ENCODE measurements around the gene PBRM1. TPM values are rescaled to one million over a fixed set of nuclear protein-coding genes. Genes with fewer than 3 reads are reported as not detected.
"Not testable (repeated sequence)": the region's sequence is repeated elsewhere in the genome, so short reads cannot be mapped to it uniquely, and the experiment has no call there.

Gene PBRM1
- total RNA-seq, 2 experiments from 2014 or later: 88.9 to 97.7 TPM

- ChIA-PET POLR2A (no interaction called here), CTCF (interaction anchor here (1.1 to 1.6 kb wide), 2 partner anchors 9 to 14 kb away, joined by 3 to 5 read pairs; no protein-coding TSS in a partner anchor)
- peaks cover 28% of the 10 kb centered on the region for H3K4me1 Mint-ChIP-seq
- H3K27me3 Mint-ChIP-seq: no peaks in the 10 kb centered on the region
- no peak overlapping the region for H3K4me3 Mint-ChIP-seq
- no peak for DNase-seq
- peaks cover 62% of the 10 kb centered on the region for H3K36me3 Mint-ChIP-seq (ENCODE audit: low read depth)
- no peak overlapping the region for H3K27ac Mint-ChIP-seq
- H3K9me3 Mint-ChIP-seq: no peaks in the 10 kb centered on the region
These were observed 7.2 kb downstream of the PBRM1 start for GRCh38 chr3:52678265-52679198.

- H3K27me3 Mint-ChIP-seq, H3K9me3 Mint-ChIP-seq, DNase-seq, H3K4me3 Mint-ChIP-seq, POLR2A ChIA-PET, H3K27ac Mint-ChIP-seq: not testable (repeated sequence)
- Mint-ChIP-seq H3K4me1 (peaks cover 22% of the 10 kb centered on the region), H3K36me3 (ENCODE audit: low read depth) (peaks cover 59% of the 10 kb centered on the region)
- CTCF ChIA-PET: interaction anchor here (0.6 kb wide), 1 partner anchor 16 kb away, joined by 5 read pairs; no protein-coding TSS in a partner anchor
These were observed 9.5 kb downstream of the PBRM1 start for GRCh38 chr3:52676201-52676600.

GRCh38 chr3:52671676-52672075, 14.0 kb downstream of the PBRM1 start:
- H3K4me1 Mint-ChIP-seq: peaks cover 24% of the 10 kb centered on the region
- ChIA-PET CTCF (no interaction called here), POLR2A (no interaction called here)
- no peak overlapping the region for H3K4me3 Mint-ChIP-seq
- no peaks in the 10 kb centered on the region for H3K27me3 Mint-ChIP-seq
- no peaks in the 10 kb centered on the region for H3K9me3 Mint-ChIP-seq
- H3K36me3 Mint-ChIP-seq (ENCODE audit: low read depth): peaks cover 48% of the 10 kb centered on the region
- DNase-seq: no peak
- H3K27ac Mint-ChIP-seq: no peak overlapping the region

DNA sequence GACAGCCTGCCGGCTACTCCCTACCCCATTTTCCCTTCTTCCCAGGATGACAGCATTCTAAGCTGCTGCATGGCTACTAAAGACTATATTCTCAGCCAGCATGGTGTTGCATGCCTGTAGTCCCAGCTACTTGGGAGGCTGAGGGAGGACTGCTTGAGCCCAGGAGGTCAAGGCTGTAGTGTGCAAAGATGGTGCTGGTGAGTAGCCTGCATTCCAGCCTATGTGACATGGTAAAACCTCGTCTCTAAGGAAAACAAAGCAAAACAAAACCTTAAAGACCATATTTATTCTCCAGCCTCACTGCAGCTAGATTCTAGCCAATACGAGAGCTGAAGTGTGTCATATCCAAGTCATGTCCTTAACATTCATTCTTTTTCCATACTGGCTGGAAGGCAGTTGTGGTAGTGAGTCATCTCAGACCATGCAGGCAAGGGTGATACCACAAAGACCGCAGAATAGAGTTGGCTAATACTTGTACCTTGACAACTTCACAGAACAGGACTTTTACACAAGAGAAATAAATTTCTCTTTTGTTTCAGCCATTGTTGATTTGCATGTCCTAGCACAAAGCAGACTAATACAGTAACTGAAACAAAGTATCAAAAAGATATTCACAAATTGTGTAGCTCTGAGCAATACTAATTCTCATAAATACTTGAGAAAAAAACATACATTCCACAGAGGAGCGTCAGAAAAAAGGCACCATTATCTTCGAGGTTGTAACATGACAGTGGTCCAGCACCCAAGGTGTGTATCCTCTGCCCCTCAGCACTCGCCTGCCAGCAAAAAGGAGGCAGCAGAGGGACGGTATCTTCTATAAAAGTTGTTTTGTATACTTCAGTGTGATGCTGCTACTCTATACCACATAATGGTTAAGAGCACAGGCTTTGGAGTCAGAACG, 14.8 kb downstream of the PBRM1 start:
- peak; percentile 41 for DNase-seq
- POLR2A ChIA-PET: no interaction called here
- Mint-ChIP-seq H3K27me3 (no peaks in the 10 kb centered on the region), H3K27ac (peak overlapping the region; percentile 63), H3K4me1 (peaks cover 24% of the 10 kb centered on the region), H3K4me3 (no peak overlapping the region), H3K36me3 (ENCODE audit: low read depth) (peaks cover 42% of the 10 kb centered on the region), H3K9me3 (no peaks in the 10 kb centered on the region)
- CTCF ChIA-PET: interaction anchor here (1.1 to 1.2 kb wide), 3 partner anchors 10 to 16 kb away, joined by 3 read pairs; no protein-coding TSS in a partner anchor

GRCh38 chr3:52663098-52663497, 22.6 kb downstream of the PBRM1 start:
- H3K9me3 Mint-ChIP-seq: no peaks in the 10 kb centered on the region
- H3K27ac Mint-ChIP-seq: no peak overlapping the region
- no peaks in the 10 kb centered on the region for H3K27me3 Mint-ChIP-seq
- peaks cover 44% of the 10 kb centered on the region for H3K36me3 Mint-ChIP-seq (ENCODE audit: low read depth)
- DNase-seq: no peak
- H3K4me1 Mint-ChIP-seq: no peaks in the 10 kb centered on the region
- H3K4me3 Mint-ChIP-seq: no peak overlapping the region
- CTCF ChIA-PET: interaction anchor here (0.6 kb wide), 1 partner anchor 38 kb away, joined by 4 read pairs; no protein-coding TSS in a partner anchor
- POLR2A ChIA-PET: no interaction called here

DNA sequence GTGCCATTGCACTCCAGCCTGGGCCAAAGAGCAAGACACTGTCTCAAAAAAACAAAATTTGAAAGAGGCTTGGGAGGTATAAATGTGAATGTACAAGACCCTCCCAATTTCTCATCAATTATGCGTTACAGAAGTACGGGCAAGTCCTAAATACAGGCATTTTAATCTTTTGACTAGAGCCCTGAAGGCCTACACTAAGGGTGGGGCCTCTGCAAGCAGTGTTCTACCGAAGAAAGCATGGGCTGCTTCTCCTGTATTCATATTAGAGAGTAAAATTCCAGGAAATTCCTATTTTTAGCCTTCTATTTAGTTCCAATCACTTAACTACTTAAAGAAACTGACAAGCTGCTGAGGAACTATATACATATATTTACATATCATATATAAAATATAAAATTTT, 25.7 kb downstream of the PBRM1 start:
- POLR2A ChIA-PET: no interaction called here

GRCh38 chr3:52655895-52656294, 29.8 kb downstream of the PBRM1 start:
- ChIA-PET POLR2A (no interaction called here), CTCF (no interaction called here)
- Mint-ChIP-seq H3K4me1 (no peaks in the 10 kb centered on the region), H3K27me3 (no peaks in the 10 kb centered on the region), H3K9me3 (no peaks in the 10 kb centered on the region), H3K27ac (no peak overlapping the region), H3K36me3 (ENCODE audit: low read depth) (peaks cover 46% of the 10 kb centered on the region), H3K4me3 (no peak overlapping the region)
- no peak for DNase-seq

More for the DNA sequence above, 25.7 kb downstream of the PBRM1 start:
- H3K27ac Mint-ChIP-seq: no peak overlapping the region
- DNase-seq: no peak
- H3K9me3 Mint-ChIP-seq: no peaks in the 10 kb centered on the region
- peaks cover 55% of the 10 kb centered on the region for H3K36me3 Mint-ChIP-seq (ENCODE audit: low read depth)
- no peaks in the 10 kb centered on the region for H3K27me3 Mint-ChIP-seq
- no peak overlapping the region for H3K4me3 Mint-ChIP-seq
- no peaks in the 10 kb centered on the region for H3K4me1 Mint-ChIP-seq
- CTCF ChIA-PET: no interaction called here

- Mint-ChIP-seq H3K36me3 (ENCODE audit: low read depth) (peaks cover 60% of the 10 kb centered on the region), H3K27ac (peak overlapping the region; percentile 61), H3K9me3 (no peaks in the 10 kb centered on the region), H3K27me3 (no peaks in the 10 kb centered on the region), H3K4me3 (no peak overlapping the region), H3K4me1 (no peaks in the 10 kb centered on the region)
- CTCF ChIA-PET: interaction anchor here (1.4 kb wide), 1 partner anchor 38 kb away, joined by 4 read pairs; no protein-coding TSS in a partner anchor
- no peak for DNase-seq
- POLR2A ChIA-PET: no interaction called here
These were observed 34.1 kb downstream of the PBRM1 start for GRCh38 chr3:52651592-52651991.

DNA sequence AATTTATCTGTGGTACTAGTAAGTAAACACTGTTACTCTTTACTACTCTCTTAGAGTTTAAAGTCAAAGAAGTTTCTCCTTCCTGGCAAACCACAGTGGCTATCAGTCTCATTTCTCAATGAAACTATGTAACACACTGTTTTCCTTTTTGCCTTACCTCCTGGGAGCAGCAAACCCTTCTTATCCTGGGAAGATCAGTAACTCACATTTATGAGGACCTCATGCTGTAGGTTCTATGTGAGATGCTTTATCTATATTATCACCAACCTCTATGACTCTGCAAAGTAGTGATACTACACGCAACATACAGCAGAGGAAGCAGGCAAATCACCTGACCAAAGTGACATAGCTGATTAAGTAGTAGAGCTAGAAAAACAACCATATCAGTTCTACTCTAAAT, 35.3 kb downstream of the PBRM1 start:
- ChIA-PET CTCF (interaction anchor here (0.9 to 1.4 kb wide), 2 partner anchors 18 to 39 kb away, joined by 4 to 6 read pairs; no protein-coding TSS in a partner anchor), POLR2A (no interaction called here)
- no peaks in the 10 kb centered on the region for H3K27me3 Mint-ChIP-seq
- no peak for DNase-seq
- no peak overlapping the region for H3K27ac Mint-ChIP-seq
- H3K36me3 Mint-ChIP-seq (ENCODE audit: low read depth): peaks cover 59% of the 10 kb centered on the region
- H3K4me3 Mint-ChIP-seq: no peak overlapping the region
- no peaks in the 10 kb centered on the region for H3K4me1 Mint-ChIP-seq
- H3K9me3 Mint-ChIP-seq: no peaks in the 10 kb centered on the region

GRCh38 chr3:52649461-52650210, 36.1 kb downstream of the PBRM1 start:
- Mint-ChIP-seq H3K9me3 (no peaks in the 10 kb centered on the region), H3K27ac (peak overlapping the region; percentile 39), H3K27me3 (no peaks in the 10 kb centered on the region), H3K36me3 (ENCODE audit: low read depth) (peaks cover 62% of the 10 kb centered on the region), H3K4me3 (no peak overlapping the region), H3K4me1 (no peaks in the 10 kb centered on the region)
- no peak for DNase-seq
- ChIA-PET POLR2A (no interaction called here), CTCF (interaction anchor here (1.0 kb wide), 1 partner anchor 9 kb away, joined by 5 read pairs; no protein-coding TSS in a partner anchor)

GRCh38 chr3:52645549-52645948, 40.2 kb downstream of the PBRM1 start:
- ChIA-PET POLR2A (no interaction called here), CTCF (interaction anchor here (0.6 kb wide), 2 partner anchors 10 to 56 kb away, joined by 3 read pairs; no protein-coding TSS in a partner anchor)

GRCh38 chr3:52636673-52637072, 49.0 kb downstream of the PBRM1 start:
- ChIA-PET CTCF (interaction anchor here (0.6 to 1.3 kb wide), 2 partner anchors 10 to 1369 kb away, joined by 3 to 4 read pairs; no protein-coding TSS in a partner anchor), POLR2A (no interaction called here)
- Mint-ChIP-seq H3K36me3 (ENCODE audit: low read depth) (peaks cover 39% of the 10 kb centered on the region), H3K27me3 (no peaks in the 10 kb centered on the region), H3K4me1 (peaks cover 2% of the 10 kb centered on the region), H3K4me3 (no peak overlapping the region), H3K9me3 (no peaks in the 10 kb centered on the region), H3K27ac (no peak overlapping the region)
- no peak for DNase-seq

More at GRCh38 chr3:52645549-52645948, 40.2 kb downstream of the PBRM1 start:
- no peaks in the 10 kb centered on the region for H3K27me3 Mint-ChIP-seq
- no peaks in the 10 kb centered on the region for H3K9me3 Mint-ChIP-seq
- peaks cover 52% of the 10 kb centered on the region for H3K36me3 Mint-ChIP-seq (ENCODE audit: low read depth)
- no peaks in the 10 kb centered on the region for H3K4me1 Mint-ChIP-seq
- DNase-seq: no peak
- no peak overlapping the region for H3K4me3 Mint-ChIP-seq
- H3K27ac Mint-ChIP-seq: no peak overlapping the region
